ENCODE results near the gene MIPOL1. TPM values are rescaled to one million over a fixed set of nuclear protein-coding genes. Genes with fewer than 3 reads are reported as not detected.

Gene MIPOL1
- total RNA-seq, 1 experiment from 2014 or later, result 15.4 TPM

DNA sequence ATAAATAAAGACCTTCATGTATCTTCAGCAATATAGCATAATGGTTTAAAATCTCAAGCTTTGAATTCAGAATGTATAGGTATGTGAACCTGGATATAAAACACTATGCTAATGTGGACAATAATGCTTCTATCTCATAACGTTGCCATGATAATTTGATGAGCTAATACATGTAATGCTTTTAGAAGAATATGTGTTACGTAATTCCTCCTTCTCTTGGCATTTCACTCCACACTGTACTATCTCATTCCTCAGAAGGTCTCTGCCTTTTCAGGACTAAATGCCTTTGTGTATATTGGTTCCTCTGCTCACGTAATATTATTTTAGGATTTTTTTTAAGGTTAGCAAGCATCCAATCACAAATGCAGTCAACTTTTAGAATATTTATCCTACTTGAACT is 310.8 kb downstream of the MIPOL1 start:
- CTCF ChIA-PET, result no interaction called here
- H3K27ac ChIP-seq (ENCODE audit: low read depth, low read length), result no peak overlapping the region
- no peaks in the 10 kb centered on the region for H3K36me3 ChIP-seq (ENCODE audit: control insufficient read depth in 1 of 2, insufficient read depth in 2 of 2, low read length in 2 of 2)
- H3K4me2 ChIP-seq (ENCODE audit: low read length), result no peak overlapping the region
- intact Hi-C loops (cut with micrococcal nuclease), result no loop called here
- no peak for ATAC-seq
- H4K20me1 ChIP-seq (ENCODE audit: insufficient read depth), result no peaks in the 10 kb centered on the region
- H3K79me2 ChIP-seq (ENCODE audit: insufficient read depth, low read length), result no peaks in the 10 kb centered on the region
- H3K4me3 ChIP-seq (replicated peaks in 1 of 2; ENCODE audit: low read depth in 1 of 2, low read length in 2 of 2), result no peak overlapping the region
- POLR2A ChIA-PET, result no interaction called here
- BruUV-seq (replicated peaks), result no TSS peak
- H2AFZ ChIP-seq (ENCODE audit: low read depth, low read length, poor library complexity, severe bottlenecking), result no peak overlapping the region
- no peak for DNase-seq (ENCODE audit: low read depth, low spot score)
- H3K9ac ChIP-seq (ENCODE audit: low read length), result no peak overlapping the region
- no peaks in the 10 kb centered on the region for H3K4me1 ChIP-seq (ENCODE audit: control insufficient read depth in 1 of 2, insufficient read depth in 2 of 2, low read length in 2 of 2)
- H3K9me2 ChIP-seq (ENCODE audit: insufficient read depth), result no peaks in the 10 kb centered on the region
- TF ChIP-seq, protein P1, sequence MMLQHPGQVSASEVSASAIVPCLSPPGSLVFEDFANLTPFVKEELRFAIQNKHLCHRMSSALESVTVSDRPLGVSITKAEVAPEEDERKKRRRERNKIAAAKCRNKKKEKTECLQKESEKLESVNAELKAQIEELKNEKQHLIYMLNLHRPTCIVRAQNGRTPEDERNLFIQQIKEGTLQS (IDR thresholded peaks at IDR 0.05), result no peak
- no peak for TF ChIP-seq ZFX (IDR thresholded peaks at IDR 0.05)
- TF ChIP-seq YY1 (IDR thresholded peaks at IDR 0.05; ENCODE audit: extremely low read depth, insufficient replicate concordance, low read depth, low read length), result no peak
- TF ChIP-seq, protein P2, sequence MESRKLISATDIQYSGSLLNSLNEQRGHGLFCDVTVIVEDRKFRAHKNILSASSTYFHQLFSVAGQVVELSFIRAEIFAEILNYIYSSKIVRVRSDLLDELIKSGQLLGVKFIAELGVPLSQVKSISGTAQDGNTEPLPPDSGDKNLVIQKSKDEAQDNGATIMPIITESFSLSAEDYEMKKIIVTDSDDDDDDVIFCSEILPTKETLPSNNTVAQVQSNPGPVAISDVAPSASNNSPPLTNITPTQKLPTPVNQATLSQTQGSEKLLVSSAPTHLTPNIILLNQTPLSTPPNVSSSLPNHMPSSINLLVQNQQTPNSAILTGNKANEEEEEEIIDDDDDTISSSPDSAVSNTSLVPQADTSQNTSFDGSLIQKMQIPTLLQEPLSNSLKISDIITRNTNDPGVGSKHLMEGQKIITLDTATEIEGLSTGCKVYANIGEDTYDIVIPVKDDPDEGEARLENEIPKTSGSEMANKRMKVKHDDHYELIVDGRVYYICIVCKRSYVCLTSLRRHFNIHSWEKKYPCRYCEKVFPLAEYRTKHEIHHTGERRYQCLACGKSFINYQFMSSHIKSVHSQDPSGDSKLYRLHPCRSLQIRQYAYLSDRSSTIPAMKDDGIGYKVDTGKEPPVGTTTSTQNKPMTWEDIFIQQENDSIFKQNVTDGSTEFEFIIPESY (IDR thresholded peaks at IDR 0.05; ENCODE audit: extremely low read depth, insufficient replicate concordance, low read length), result no peak
- TF ChIP-seq, protein P3, sequence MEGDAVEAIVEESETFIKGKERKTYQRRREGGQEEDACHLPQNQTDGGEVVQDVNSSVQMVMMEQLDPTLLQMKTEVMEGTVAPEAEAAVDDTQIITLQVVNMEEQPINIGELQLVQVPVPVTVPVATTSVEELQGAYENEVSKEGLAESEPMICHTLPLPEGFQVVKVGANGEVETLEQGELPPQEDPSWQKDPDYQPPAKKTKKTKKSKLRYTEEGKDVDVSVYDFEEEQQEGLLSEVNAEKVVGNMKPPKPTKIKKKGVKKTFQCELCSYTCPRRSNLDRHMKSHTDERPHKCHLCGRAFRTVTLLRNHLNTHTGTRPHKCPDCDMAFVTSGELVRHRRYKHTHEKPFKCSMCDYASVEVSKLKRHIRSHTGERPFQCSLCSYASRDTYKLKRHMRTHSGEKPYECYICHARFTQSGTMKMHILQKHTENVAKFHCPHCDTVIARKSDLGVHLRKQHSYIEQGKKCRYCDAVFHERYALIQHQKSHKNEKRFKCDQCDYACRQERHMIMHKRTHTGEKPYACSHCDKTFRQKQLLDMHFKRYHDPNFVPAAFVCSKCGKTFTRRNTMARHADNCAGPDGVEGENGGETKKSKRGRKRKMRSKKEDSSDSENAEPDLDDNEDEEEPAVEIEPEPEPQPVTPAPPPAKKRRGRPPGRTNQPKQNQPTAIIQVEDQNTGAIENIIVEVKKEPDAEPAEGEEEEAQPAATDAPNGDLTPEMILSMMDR (IDR thresholded peaks at IDR 0.05 in 2 of 3, conservative IDR thresholded peaks at IDR 0.05 in 1 of 3; ENCODE audit: borderline replicate concordance in 1 of 3, insufficient read depth in 1 of 3, low read depth in 2 of 3, low read length in 2 of 3), result no peak
- TF ChIP-seq RAD21 (IDR thresholded peaks at IDR 0.05; ENCODE audit: low read depth), result no peak
- no peak for TF ChIP-seq SP1 (IDR thresholded peaks at IDR 0.05; ENCODE audit: low read depth)
- TF ChIP-seq CBX3 (IDR thresholded peaks at IDR 0.05; ENCODE audit: low read depth), result no peak
- no peaks in the 10 kb centered on the region for H3K9me3 ChIP-seq (ENCODE audit: control insufficient read depth in 1 of 2, insufficient read depth in 1 of 2, low read depth in 1 of 2, low read length in 2 of 2)
- no peaks in the 10 kb centered on the region for H3K27me3 ChIP-seq (ENCODE audit: insufficient read depth, low read length)
- RAD21 ChIA-PET (ENCODE audit: low non-redundant PET in 1 of 2, low total read pairs in 2 of 2, uncharacterized antibody in 2 of 2, unreplicated experiment in 2 of 2), result no interaction called here

All from HCT116 (cell line).